HCT116 (cell line): ENCODE results near the gene CYP46A1. TPM values are rescaled to one million over a fixed set of nuclear protein-coding genes. Genes with fewer than 3 reads are reported as not detected.
A peak's percentile ranks its signal among the peaks of the same experiment; 100 is the strongest.

Source experiments
- ATAC-seq: fragments of 200-7000 bp; cut with Tn5 transposase; 2 replicates; pipeline ENCODE4 v1.9.1; 2020; ENCODE audit warnings: mild to moderate bottlenecking, moderate library complexity
- BruUV-seq: library from RNA; stranded (reverse); fragments of 400-500 nt; replicated peaks from 2 replicates; lab custom pipeline; 2021; lab: Mats Ljungman, UMichigan
- CTCF ChIA-PET: fragments of 300-600 bp; sonication (Branson Sonifier 250); formaldehyde crosslinking; loops from one replicate; lab custom pipeline; 2021; ENCODE audit warnings: antibody characterized with exemption; lab: Charles Lee
- POLR2A ChIA-PET: fragments of 300-600, 350-600 bp; sonication (Branson Sonifier 250); formaldehyde crosslinking; loops from one replicate; lab custom pipeline; 2021; ENCODE audit warnings: antibody characterized with exemption; lab: Charles Lee
- RAD21 ChIA-PET, 2 experiments: fragments of 300-600 bp; sonication (Branson Sonifier 250); formaldehyde crosslinking; loops; one replicate each; lab custom pipeline; 2023; ENCODE audit warnings: low total read pairs in 2 of 2; ENCODE audit not compliant: uncharacterized antibody in 2 of 2, unreplicated experiment in 2 of 2, low non-redundant PET in 1 of 2; lab: Charles Lee
- DNase-seq: peaks from one replicate; pipeline ENCODE4 v3.0.0-alpha.2; 2010; ENCODE audit warnings: low read depth, low spot score
- H2AFZ ChIP-seq: fragments of 200-600 bp; shearing (Covaris generic), sonication (generic); 2 replicates; pipeline ENCODE4 v1.6.1; 2017; ENCODE audit warnings: low read depth, mixed run types, mixed read lengths, antibody characterized with exemption, low read length; ENCODE audit not compliant: poor library complexity, severe bottlenecking
- H3K27ac ChIP-seq: 2 replicates; pipeline ENCODE4 v1.5.1; 2012; ENCODE audit warnings: low read depth, low read length
- H3K27me3 ChIP-seq: fragments of 200-600 bp; sonication (generic); 2 replicates; pipeline ENCODE4 v1.6.1; 2016; ENCODE audit warnings: mixed run types, low read length, mixed read lengths; ENCODE audit not compliant: insufficient read depth
- H3K36me3 ChIP-seq, 2 experiments: fragments of 200-500 bp in 1 of 2; fragments of 200-600 bp in 1 of 2; sonication (Bioruptor generic) in 1 of 2; sonication (generic) in 1 of 2; 2 replicates each; pipeline versions ENCODE4 v1.5.1 to v1.6.1; 2014 to 2016; ENCODE audit warnings: low read length in 2 of 2, inconsistent platforms in 1 of 2, mixed read lengths in 1 of 2, mixed run types in 1 of 2; ENCODE audit not compliant: insufficient read depth in 2 of 2, control insufficient read depth in 1 of 2
- H3K4me1 ChIP-seq, 2 experiments: fragments of 200-600 bp in 1 of 2; sonication (generic) in 1 of 2; 2 replicates each; pipeline versions ENCODE4 v1.5.1 to v1.6.1; 2012 to 2017; ENCODE audit warnings: low read length in 2 of 2, inconsistent platforms in 1 of 2, mild to moderate bottlenecking in 1 of 2, mixed read lengths in 1 of 2, mixed run types in 1 of 2, moderate library complexity in 1 of 2; ENCODE audit not compliant: insufficient read depth in 2 of 2, control insufficient read depth in 1 of 2
- H3K4me2 ChIP-seq: fragments of 200-600 bp; sonication (generic); 2 replicates; pipeline ENCODE4 v1.6.1; 2017; ENCODE audit warnings: mixed run types, low read length, mixed read lengths
- H3K4me3 ChIP-seq, 2 experiments: fragments of 200-600 bp in 1 of 2; sonication (generic) in 1 of 2; replicated peaks in 1 of 2; 2 replicates each; pipeline ENCODE4 v1.5.1; 2011 to 2016; ENCODE audit warnings: low read length in 2 of 2, control low read depth in 1 of 2, low read depth in 1 of 2, mild to moderate bottlenecking in 1 of 2, mixed read lengths in 1 of 2, mixed run types in 1 of 2
- H3K79me2 ChIP-seq: fragments of 200-600 bp; sonication (generic); 2 replicates; pipeline ENCODE4 v1.6.1; 2017; ENCODE audit warnings: mild to moderate bottlenecking, mixed run types, low read length, moderate library complexity, mixed read lengths; ENCODE audit not compliant: insufficient read depth
- H3K9ac ChIP-seq: fragments of 200-600 bp; sonication (generic); 2 replicates; pipeline ENCODE4 v1.6.1; 2016; ENCODE audit warnings: low read length, mixed read lengths
- H3K9me2 ChIP-seq: fragments of 200-600 bp; sonication (generic), shearing (Covaris generic); 2 replicates; pipeline ENCODE4 v1.6.1; 2017; ENCODE audit warnings: mixed run types, mild to moderate bottlenecking, moderate library complexity; ENCODE audit not compliant: insufficient read depth
- H3K9me3 ChIP-seq, 2 experiments: fragments of 200-500 bp in 1 of 2; fragments of 200-600 bp in 1 of 2; sonication (Bioruptor generic) in 1 of 2; sonication (generic) in 1 of 2; 2 replicates each; pipeline ENCODE4 v1.6.1; 2014 to 2017; ENCODE audit warnings: low read length in 2 of 2, mixed read lengths in 2 of 2, inconsistent platforms in 1 of 2, low read depth in 1 of 2, mild to moderate bottlenecking in 1 of 2, mixed run types in 1 of 2, moderate library complexity in 1 of 2; ENCODE audit not compliant: control insufficient read depth in 1 of 2, insufficient read depth in 1 of 2
- H4K20me1 ChIP-seq: fragments of 200-600 bp; sonication (generic), shearing (Covaris generic); 2 replicates; pipeline ENCODE4 v1.6.1; 2017; ENCODE audit warnings: mixed run types, mild to moderate bottlenecking, moderate library complexity; ENCODE audit not compliant: insufficient read depth
- CBX3 ChIP-seq: IDR thresholded peaks from 2 replicates; pipeline ENCODE4 v1.6.1; 2012; ENCODE audit warnings: low read depth
- ELF1 ChIP-seq: IDR thresholded peaks from 2 replicates; pipeline ENCODE4 v1.6.1; 2012; ENCODE audit warnings: low read depth, borderline replicate concordance
- EZH2 ChIP-seq: fragments of 200-600 bp; sonication (generic); IDR thresholded peaks from 2 replicates; pipeline ENCODE4 v1.6.1; 2017; ENCODE audit warnings: antibody characterized with exemption, mixed run types
- EZH2phosphoT487 ChIP-seq: fragments of 200-600 bp; IDR thresholded peaks from 2 replicates; pipeline ENCODE4 v1.6.1; 2018; ENCODE audit warnings: antibody characterized with exemption, borderline replicate concordance
- FOSL1 ChIP-seq: IDR thresholded peaks from 2 replicates; pipeline ENCODE4 v1.6.1; 2012; ENCODE audit warnings: low read depth
- JUND ChIP-seq: IDR thresholded peaks from 2 replicates; pipeline ENCODE4 v1.6.1; 2012
- MAX ChIP-seq: IDR thresholded peaks from 2 replicates; pipeline ENCODE4 v1.6.1; 2012
- POLR2A ChIP-seq: IDR thresholded peaks from 2 replicates; pipeline ENCODE4 v1.7.0; 2011; ENCODE audit warnings: borderline replicate concordance; ENCODE audit not compliant: insufficient read depth, insufficient read length; ENCODE audit errors: extremely low read depth
- POLR2AphosphoS5 ChIP-seq: IDR thresholded peaks from 2 replicates; pipeline ENCODE4 v1.6.1; 2011; ENCODE audit warnings: mild to moderate bottlenecking, low read depth, low read length, moderate library complexity
- REST ChIP-seq: IDR thresholded peaks from 2 replicates; pipeline ENCODE4 v1.6.1; 2012; ENCODE audit warnings: low read depth
- SIN3A ChIP-seq: IDR thresholded peaks from 2 replicates; pipeline ENCODE4 v1.6.1; 2012; ENCODE audit warnings: low read depth
- SP1 ChIP-seq: IDR thresholded peaks from 2 replicates; pipeline ENCODE4 v1.6.1; 2012; ENCODE audit warnings: low read depth
- YY1 ChIP-seq: IDR thresholded peaks from 2 replicates; pipeline ENCODE4 v1.6.1; 2011; ENCODE audit warnings: low read length, low read depth, moderate library complexity, mild to moderate bottlenecking; ENCODE audit not compliant: insufficient replicate concordance; ENCODE audit errors: extremely low read depth
- ZFX ChIP-seq: fragments of 450-650 bp; IDR thresholded peaks from 2 replicates; pipeline ENCODE4 v1.6.1; 2017
- ZNF274 ChIP-seq: fragments of 200-500 bp; sonication (Bioruptor generic); IDR thresholded peaks from 2 replicates; pipeline ENCODE4 v1.6.1; 2014; ENCODE audit warnings: mild to moderate bottlenecking, low read depth, low read length, inconsistent platforms
- intact Hi-C: fragments of 100-400 bp; cut with micrococcal nuclease; formaldehyde crosslinking; loops from 2 replicates; pipeline ENCODE4 v1.10.0; 2022
- total RNA-seq: library from RNA; stranded (reverse); gene quantifications from one replicate; pipeline ENCODE4 v1.2.1, GENCODE V29; 2021; ENCODE audit not compliant: unreplicated experiment

Gene CYP46A1
- total RNA-seq, 1 experiment from 2014 or later = 0.76 TPM

GRCh38 chr14:99758121-99758821, 74.2 kb downstream of the CYP46A1 start:
- DNase-seq = no peak
- Histone ChIP-seq H3K4me3 (no peak overlapping the region), H3K4me1 (peaks cover 19 to 53% of the 10 kb centered on the region in 2 experiments), H3K4me2 (peak overlapping the region; percentile 42), H3K27me3 (no peaks in the 10 kb centered on the region; the same call in 1 of the 2 replicates), H4K20me1 (no peaks in the 10 kb centered on the region), H3K9ac (0 out of 2 replicates have a peak overlapping the region, but pooled peaks have one; percentile 11), H3K9me2 (no peaks in the 10 kb centered on the region), H2AFZ (no peak overlapping the region), H3K36me3 (no peaks in the 10 kb centered on the region), H3K27ac (no peak overlapping the region), H3K79me2 (no peaks in the 10 kb centered on the region), H3K9me3 (no peaks in the 10 kb centered on the region)
- BruUV-seq = no TSS peak
- POLR2A ChIA-PET = no interaction called here
- RAD21 ChIA-PET = no interaction called here
- TF ChIP-seq SIN3A = no peak
- no peak for TF ChIP-seq ELF1
- TF ChIP-seq CBX3 = no peak
- TF ChIP-seq FOSL1 = 0 out of 2 replicates have a peak, but pooled peaks have one; percentile 12
- CTCF ChIA-PET = no interaction called here
- ATAC-seq = 0 out of 2 replicates have a peak, but pooled peaks have one; percentile 20
- intact Hi-C loops = loop anchor here (5.0 kb wide), 1 partner anchor 34 kb away; the partner anchor contains the start of gene EML1

GRCh38 chr14:99758872-99759545, 74.9 kb downstream of the CYP46A1 start:
- no peak overlapping the region for H3K27ac ChIP-seq
- H3K4me1 ChIP-seq = peaks cover 16 to 46% of the 10 kb centered on the region in 2 experiments
- no TSS peak for BruUV-seq
- no peak overlapping the region for H3K4me3 ChIP-seq
- H3K36me3 ChIP-seq = no peaks in the 10 kb centered on the region
- no peak for DNase-seq
- H3K9me2 ChIP-seq = no peaks in the 10 kb centered on the region
- H4K20me1 ChIP-seq = no peaks in the 10 kb centered on the region
- no peak overlapping the region for H2AFZ ChIP-seq
- H3K9ac ChIP-seq = no peak overlapping the region
- RAD21 ChIA-PET = no interaction called here
- no peaks in the 10 kb centered on the region for H3K79me2 ChIP-seq
- CTCF ChIA-PET = no interaction called here
- H3K27me3 ChIP-seq = no peaks in the 10 kb centered on the region; the same call in 1 of the 2 replicates
- peak overlapping the region; percentile 42; the same call in 1 of the 2 replicates for H3K4me2 ChIP-seq
- H3K9me3 ChIP-seq = no peaks in the 10 kb centered on the region
- POLR2A ChIA-PET = no interaction called here
- intact Hi-C loops = loop anchor here (5.0 kb wide), 1 partner anchor 33 kb away; the partner anchor contains the start of gene EML1
- no peak for ATAC-seq
- TF ChIP-seq MAX (no peak), SP1 (no peak), FOSL1 (no peak), ZFX (no peak), EZH2 (no peak), YY1 (no peak), ZNF274 (no peak), POLR2AphosphoS5 (no peak), ELF1 (no peak), CBX3 (no peak), EZH2phosphoT487 (no peak), JUND (no peak), POLR2A (no peak), REST (no peak)
